ENCODE results near the gene CCR8.
"Not testable (repeated sequence)": the region's sequence is repeated elsewhere in the genome, so short reads cannot be mapped to it uniquely, and the experiment has no call there.

CCR8 gene

GRCh38 chr3:39350714-39351113 is 21.2 kb downstream of the CCR8 start:
- in situ Hi-C loops (cut with HindIII; ENCODE audit: low pct_ligation_motif_present, low sequenced_read_pairs) = no loop called here
- Histone ChIP-seq H3K4me3 (ENCODE audit: low read depth, low read length) (no peak overlapping the region), H3K27me3 (replicated peaks) (no peaks in the 10 kb centered on the region), H3K36me3 (replicated peaks) (no peaks in the 10 kb centered on the region), H3K27ac (no peak overlapping the region)
- no peak for DNase-seq
- no peak for TF ChIP-seq CTCF (IDR thresholded peaks at IDR 0.05; ENCODE audit: low read depth, low read length, missing control alignments)

- H3K27ac ChIP-seq; H3K27me3 ChIP-seq (replicated peaks); DNase-seq; H3K36me3 ChIP-seq (replicated peaks); in situ Hi-C loops (cut with HindIII; ENCODE audit: low pct_ligation_motif_present, low sequenced_read_pairs); H3K4me3 ChIP-seq (ENCODE audit: low read depth, low read length): not testable (repeated sequence)
These were observed 21.6 kb downstream of the CCR8 start for GRCh38 chr3:39351134-39351533.

- DNase-seq; H3K27me3 ChIP-seq (replicated peaks); H3K36me3 ChIP-seq (replicated peaks); H3K4me3 ChIP-seq (ENCODE audit: low read depth, low read length); in situ Hi-C loops (cut with HindIII; ENCODE audit: low pct_ligation_motif_present, low sequenced_read_pairs); H3K27ac ChIP-seq: not testable (repeated sequence)
These were observed 23.8 kb downstream of the CCR8 start for GRCh38 chr3:39353168-39353927.

GRCh38 chr3:39358333-39358732 is 28.8 kb downstream of the CCR8 start:
- Histone ChIP-seq H3K36me3 (replicated peaks) (no peaks in the 10 kb centered on the region), H3K27ac (no peak overlapping the region), H3K4me3 (ENCODE audit: low read depth, low read length) (no peak overlapping the region), H3K27me3 (replicated peaks) (no peaks in the 10 kb centered on the region)
- in situ Hi-C loops (cut with HindIII; ENCODE audit: low pct_ligation_motif_present, low sequenced_read_pairs) = no loop called here
- no peak for DNase-seq
- no peak for TF ChIP-seq CTCF (IDR thresholded peaks at IDR 0.05; ENCODE audit: low read depth, low read length, missing control alignments)

GRCh38 chr3:39361252-39361927 is 31.9 kb downstream of the CCR8 start:
- H3K27me3 ChIP-seq (replicated peaks) = no peaks in the 10 kb centered on the region
- in situ Hi-C loops (cut with HindIII; ENCODE audit: low pct_ligation_motif_present, low sequenced_read_pairs) = no loop called here
- no peak for DNase-seq
- no peak for TF ChIP-seq CTCF (IDR thresholded peaks at IDR 0.05; ENCODE audit: low read depth, low read length, missing control alignments)
- H3K4me3 ChIP-seq (ENCODE audit: low read depth, low read length) = no peak overlapping the region
- H3K27ac ChIP-seq = no peak overlapping the region
- no peaks in the 10 kb centered on the region for H3K36me3 ChIP-seq (replicated peaks)

GRCh38 chr3:39362192-39362591 is 32.7 kb downstream of the CCR8 start:
- no peak for DNase-seq
- TF ChIP-seq CTCF (IDR thresholded peaks at IDR 0.05; ENCODE audit: low read depth, low read length, missing control alignments) = no peak
- in situ Hi-C loops (cut with HindIII; ENCODE audit: low pct_ligation_motif_present, low sequenced_read_pairs) = no loop called here
- Histone ChIP-seq H3K27ac (no peak overlapping the region), H3K27me3 (replicated peaks) (no peaks in the 10 kb centered on the region), H3K4me3 (ENCODE audit: low read depth, low read length) (no peak overlapping the region), H3K36me3 (replicated peaks) (no peaks in the 10 kb centered on the region)

All from brain microvascular endothelial cell (primary cell).